K562 (cell line): ENCODE data around the gene RABEPK. TPM values are rescaled to one million over a fixed set of nuclear protein-coding genes. Genes with fewer than 3 reads are reported as not detected.

Source experiments
- ATF7 ChIP-seq: fragments of 450-650 bp; IDR thresholded peaks from 2 replicates; pipeline ENCODE4 v1.7.1; 2014; ENCODE audit warnings: mild to moderate bottlenecking, moderate library complexity
- BMI1 ChIP-seq: fragments of 150-350 bp; IDR thresholded peaks from 2 replicates; pipeline ENCODE4 v1.6.1; 2014; ENCODE audit warnings: low read length
- CHAMP1 ChIP-seq: fragments of 450-650 bp; IDR thresholded peaks from 2 replicates; pipeline ENCODE4 v1.6.1; 2016; ENCODE audit warnings: mild to moderate bottlenecking
- E2F4 ChIP-seq: sonication (generic); formaldehyde crosslinking; IDR thresholded peaks from 2 replicates; pipeline ENCODE4 v1.8.0; 2022; ENCODE audit warnings: mild to moderate bottlenecking, low read depth, missing genetic modification reagents
- HDAC1 ChIP-seq, 2 experiments: fragments of 450-650 bp; IDR thresholded peaks; 2 replicates each; pipeline ENCODE4 v1.6.1; 2016 to 2017; ENCODE audit warnings: inconsistent platforms in 1 of 2, mild to moderate bottlenecking in 1 of 2, moderate library complexity in 1 of 2
- KLF10 ChIP-seq: fragments of 250-450 bp; sonication (Bioruptor Pico); IDR thresholded peaks from 2 replicates; pipeline ENCODE4 v1.6.1; 2021; ENCODE audit warnings: matching md5 sums
- POLR2AphosphoS5 ChIP-seq: IDR thresholded peaks from 2 replicates; pipeline ENCODE4 v1.6.1; 2011; ENCODE audit warnings: mild to moderate bottlenecking, low read depth, low read length, moderate library complexity; ENCODE audit not compliant: control insufficient read depth, insufficient read depth
- RAD51 ChIP-seq: fragments of 450-650 bp; IDR thresholded peaks from 2 replicates; pipeline ENCODE4 v1.7.1; 2016; ENCODE audit warnings: low read depth, mild to moderate bottlenecking, borderline replicate concordance
- SREBF1 ChIP-seq: fragments of 150-350 bp; IDR thresholded peaks from 2 replicates; pipeline ENCODE4 v1.6.1; 2014; ENCODE audit warnings: antibody characterized with exemption, low read depth, low read length, borderline replicate concordance
- ZNF3 ChIP-seq: fragments of 250-450 bp; sonication (Bioruptor Pico); IDR thresholded peaks from 2 replicates; pipeline ENCODE4 v1.5.0; 2021; ENCODE audit warnings: mild to moderate bottlenecking, moderate library complexity
- ZNF347 ChIP-seq: fragments of 450-650 bp; formaldehyde crosslinking; IDR thresholded peaks from 2 replicates; pipeline ENCODE4 v1.4.0; 2020; ENCODE audit warnings: low read depth, mild to moderate bottlenecking, moderate library complexity
- polyA plus RNA-seq, 8 experiments: library from polyadenylated mRNA; depleted of rRNA in 4 of 8; stranded (reverse) in 5 of 8; unstranded in 3 of 8; fragments of >200 nt; fragmentation: Nextera tagmentation in 2 of 8; fragmentation: Illumina TruSeq in 1 of 8; extraction: Ambion mirVana in 2 of 8; extraction: Trizol in 1 of 8; gene quantifications; 2 replicates each; pipeline versions ENCODE4 v1.2.1 to v1.2.3, GENCODE V29; 2011 to 2014; ENCODE audit warnings: inconsistent platforms in 1 of 8, missing spikeins in 1 of 8
- total RNA-seq, 7 experiments: library from RNA; depleted of rRNA in 6 of 7; stranded (reverse); fragments of >200 nt in 6 of 7; fragmentation: Illumina TruSeq in 2 of 7; extraction: Trizol in 2 of 7; gene quantifications; 2 replicates each; pipeline versions ENCODE4 v1.2.1 to v1.2.3, GENCODE V29; 2011 to 2021; ENCODE audit warnings: low replicate concordance in 1 of 7
- TF ChIP-seq, protein P1 (sequence below): sonication (generic); formaldehyde crosslinking; IDR thresholded peaks from 2 replicates; pipeline ENCODE4 v1.4.0; 2020; ENCODE audit warnings: mild to moderate bottlenecking, missing genetic modification reagents
- TF ChIP-seq, protein P2 (sequence below), 2 experiments: IDR thresholded peaks in 1 of 2; conservative IDR thresholded peaks in 1 of 2; 2 replicates each; pipeline ENCODE4 v1.6.1; 2016; ENCODE audit warnings: low read depth in 2 of 2, mild to moderate bottlenecking in 1 of 2, missing compliant biosample characterization in 1 of 2, missing genetic modification characterization in 1 of 2, moderate library complexity in 1 of 2
- TF ChIP-seq, protein P3 (sequence below): fragments of 250-450 bp; sonication (Bioruptor Pico); IDR thresholded peaks from 2 replicates; pipeline ENCODE4 v1.8.0; 2022; ENCODE audit warnings: moderate library complexity, mild to moderate bottlenecking, inconsistent platforms
- TF ChIP-seq, protein P4 (sequence below): fragments of 250-450 bp; sonication (Bioruptor Pico); IDR thresholded peaks from 2 replicates; pipeline ENCODE4 v1.8.0; 2021; ENCODE audit warnings: moderate library complexity, mild to moderate bottlenecking, inconsistent platforms

Gene RABEPK
- total and polyA plus RNA-seq, 9 of the 15 experiments (the other 6 are each of a cell fraction or from before 2014, with no cell fraction given): 38.3 to 113 (median 52.8) TPM

GRCh38 chr9:125261501-125262293 is 61.4 kb downstream of the RABEPK start, which contains the start of gene GAPVD1 (continued):
- TF ChIP-seq, protein P1, sequence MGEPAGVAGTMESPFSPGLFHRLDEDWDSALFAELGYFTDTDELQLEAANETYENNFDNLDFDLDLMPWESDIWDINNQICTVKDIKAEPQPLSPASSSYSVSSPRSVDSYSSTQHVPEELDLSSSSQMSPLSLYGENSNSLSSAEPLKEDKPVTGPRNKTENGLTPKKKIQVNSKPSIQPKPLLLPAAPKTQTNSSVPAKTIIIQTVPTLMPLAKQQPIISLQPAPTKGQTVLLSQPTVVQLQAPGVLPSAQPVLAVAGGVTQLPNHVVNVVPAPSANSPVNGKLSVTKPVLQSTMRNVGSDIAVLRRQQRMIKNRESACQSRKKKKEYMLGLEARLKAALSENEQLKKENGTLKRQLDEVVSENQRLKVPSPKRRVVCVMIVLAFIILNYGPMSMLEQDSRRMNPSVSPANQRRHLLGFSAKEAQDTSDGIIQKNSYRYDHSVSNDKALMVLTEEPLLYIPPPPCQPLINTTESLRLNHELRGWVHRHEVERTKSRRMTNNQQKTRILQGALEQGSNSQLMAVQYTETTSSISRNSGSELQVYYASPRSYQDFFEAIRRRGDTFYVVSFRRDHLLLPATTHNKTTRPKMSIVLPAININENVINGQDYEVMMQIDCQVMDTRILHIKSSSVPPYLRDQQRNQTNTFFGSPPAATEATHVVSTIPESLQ: no peak; the same call in 1 of the 2 replicates
- TF ChIP-seq CHAMP1: 0 out of 2 replicates have a peak, but pooled peaks have one; percentile 14
- TF ChIP-seq HDAC1 (IDR thresholded peaks at IDR 0.05): peak in 1 of 2 experiments; percentile 83; a peak in 2 of 4 replicates
- TF ChIP-seq E2F4 (CRISPR knock-in tag): peak; percentile 82
- TF ChIP-seq ATF7: peak; percentile 81
- TF ChIP-seq, protein P2, sequence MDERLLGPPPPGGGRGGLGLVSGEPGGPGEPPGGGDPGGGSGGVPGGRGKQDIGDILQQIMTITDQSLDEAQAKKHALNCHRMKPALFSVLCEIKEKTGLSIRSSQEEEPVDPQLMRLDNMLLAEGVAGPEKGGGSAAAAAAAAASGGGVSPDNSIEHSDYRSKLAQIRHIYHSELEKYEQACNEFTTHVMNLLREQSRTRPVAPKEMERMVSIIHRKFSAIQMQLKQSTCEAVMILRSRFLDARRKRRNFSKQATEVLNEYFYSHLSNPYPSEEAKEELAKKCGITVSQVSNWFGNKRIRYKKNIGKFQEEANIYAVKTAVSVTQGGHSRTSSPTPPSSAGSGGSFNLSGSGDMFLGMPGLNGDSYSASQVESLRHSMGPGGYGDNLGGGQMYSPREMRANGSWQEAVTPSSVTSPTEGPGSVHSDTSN (CRISPR knock-in tag; IDR thresholded peaks at IDR 0.05; ENCODE audit: low read depth): no peak
- TF ChIP-seq, protein P2 (tag; conservative IDR thresholded peaks at IDR 0.05; ENCODE audit: low read depth): no peak
- TF ChIP-seq, protein P3, sequence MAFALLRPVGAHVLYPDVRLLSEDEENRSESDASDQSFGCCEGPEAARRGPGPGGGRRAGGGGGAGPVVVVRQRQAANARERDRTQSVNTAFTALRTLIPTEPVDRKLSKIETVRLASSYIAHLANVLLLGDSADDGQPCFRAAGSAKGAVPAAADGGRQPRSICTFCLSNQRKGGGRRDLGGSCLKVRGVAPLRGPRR (CRISPR knock-in tag): no peak
- no peak for TF ChIP-seq ZNF347
- peak; percentile 66; the same call in 1 of the 2 replicates for TF ChIP-seq RAD51
- TF ChIP-seq ZNF3 (CRISPR knock-in tag): no peak
- TF ChIP-seq KLF10 (CRISPR knock-in tag): no peak
- no peak for TF ChIP-seq SREBF1
- TF ChIP-seq, protein P4, sequence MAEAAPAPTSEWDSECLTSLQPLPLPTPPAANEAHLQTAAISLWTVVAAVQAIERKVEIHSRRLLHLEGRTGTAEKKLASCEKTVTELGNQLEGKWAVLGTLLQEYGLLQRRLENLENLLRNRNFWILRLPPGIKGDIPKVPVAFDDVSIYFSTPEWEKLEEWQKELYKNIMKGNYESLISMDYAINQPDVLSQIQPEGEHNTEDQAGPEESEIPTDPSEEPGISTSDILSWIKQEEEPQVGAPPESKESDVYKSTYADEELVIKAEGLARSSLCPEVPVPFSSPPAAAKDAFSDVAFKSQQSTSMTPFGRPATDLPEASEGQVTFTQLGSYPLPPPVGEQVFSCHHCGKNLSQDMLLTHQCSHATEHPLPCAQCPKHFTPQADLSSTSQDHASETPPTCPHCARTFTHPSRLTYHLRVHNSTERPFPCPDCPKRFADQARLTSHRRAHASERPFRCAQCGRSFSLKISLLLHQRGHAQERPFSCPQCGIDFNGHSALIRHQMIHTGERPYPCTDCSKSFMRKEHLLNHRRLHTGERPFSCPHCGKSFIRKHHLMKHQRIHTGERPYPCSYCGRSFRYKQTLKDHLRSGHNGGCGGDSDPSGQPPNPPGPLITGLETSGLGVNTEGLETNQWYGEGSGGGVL (CRISPR knock-in tag): no peak
- peak; percentile 84 for TF ChIP-seq POLR2AphosphoS5
- no peak for TF ChIP-seq BMI1
